Measurements from ENCODE around the gene SAMM50.

Gene SAMM50

GRCh38 chr22:43945632-43946383 lies 9.4 kb upstream of the SAMM50 start:
- no peak overlapping the region for H3K4me3 ChIP-seq (ENCODE audit: low read depth, low read length)
- TF ChIP-seq CTCF (IDR thresholded peaks at IDR 0.05; ENCODE audit: low read depth, low read length) = peak; percentile 82

- TF ChIP-seq CTCF (IDR thresholded peaks at IDR 0.05; ENCODE audit: low read depth, low read length) = no peak
- H3K4me3 ChIP-seq (ENCODE audit: low read depth, low read length) = no peak overlapping the region
Measured at GRCh38 chr22:43946384-43946667, 8.9 kb upstream of the SAMM50 start.

- no peak for TF ChIP-seq CTCF (IDR thresholded peaks at IDR 0.05; ENCODE audit: low read depth, low read length)
Measured at GRCh38 chr22:43948836-43949406, 6.3 kb upstream of the SAMM50 start.

GRCh38 chr22:43951391-43951790 lies 3.9 kb upstream of the SAMM50 start:
- TF ChIP-seq CTCF (IDR thresholded peaks at IDR 0.05; ENCODE audit: low read depth, low read length) = no peak
- no peak overlapping the region for H3K4me3 ChIP-seq (ENCODE audit: low read depth, low read length)

More at GRCh38 chr22:43948836-43949406, 6.3 kb upstream of the SAMM50 start:
- H3K4me3 ChIP-seq (ENCODE audit: low read depth, low read length) = no peak overlapping the region

GRCh38 chr22:43951966-43952365 lies 3.3 kb upstream of the SAMM50 start:
- no peak overlapping the region for H3K4me3 ChIP-seq (ENCODE audit: low read depth, low read length)
- no peak for TF ChIP-seq CTCF (IDR thresholded peaks at IDR 0.05; ENCODE audit: low read depth, low read length)

GRCh38 chr22:43953988-43954785 lies 1.1 kb upstream of the SAMM50 start:
- H3K4me3 ChIP-seq (ENCODE audit: low read depth, low read length) = peak overlapping the region; percentile 77
- no peak for TF ChIP-seq CTCF (IDR thresholded peaks at IDR 0.05; ENCODE audit: low read depth, low read length)

All from WI38 (cell line).